ELF-1 (cell line): ENCODE data around the gene TMPRSS15.

Source experiments
- DNase-seq: peaks from one replicate; pipeline ENCODE4 v3.0.0-alpha.2; 2016; ENCODE audit warnings: low read depth, low spot score

Gene TMPRSS15

GRCh38 chr21:18244671-18245463 is 158.7 kb downstream of the TMPRSS15 start, which contains the start of gene CHODL:
CHODL (plus strand) TSS chr21:18244833; CDS start chr21:18245224, 391 bp downstream.
- DNase-seq = peak; percentile 25

GRCh38 chr21:18235545-18235944 is 168.0 kb downstream of the TMPRSS15 start:
- no peak for DNase-seq

GRCh38 chr21:18228060-18228739 is 175.4 kb downstream of the TMPRSS15 start:
- no peak for DNase-seq

GRCh38 chr21:18222346-18222745 is 181.2 kb downstream of the TMPRSS15 start:
- DNase-seq = no peak

- no peak for DNase-seq
Measured at GRCh38 chr21:18220498-18220897, 183.1 kb downstream of the TMPRSS15 start.
